ENCODE measurements around the gene STK32C.

STK32C gene

GRCh38 chr10:132277311-132277741 is 30.4 kb downstream of the STK32C start:
- TF ChIP-seq, protein P1, sequence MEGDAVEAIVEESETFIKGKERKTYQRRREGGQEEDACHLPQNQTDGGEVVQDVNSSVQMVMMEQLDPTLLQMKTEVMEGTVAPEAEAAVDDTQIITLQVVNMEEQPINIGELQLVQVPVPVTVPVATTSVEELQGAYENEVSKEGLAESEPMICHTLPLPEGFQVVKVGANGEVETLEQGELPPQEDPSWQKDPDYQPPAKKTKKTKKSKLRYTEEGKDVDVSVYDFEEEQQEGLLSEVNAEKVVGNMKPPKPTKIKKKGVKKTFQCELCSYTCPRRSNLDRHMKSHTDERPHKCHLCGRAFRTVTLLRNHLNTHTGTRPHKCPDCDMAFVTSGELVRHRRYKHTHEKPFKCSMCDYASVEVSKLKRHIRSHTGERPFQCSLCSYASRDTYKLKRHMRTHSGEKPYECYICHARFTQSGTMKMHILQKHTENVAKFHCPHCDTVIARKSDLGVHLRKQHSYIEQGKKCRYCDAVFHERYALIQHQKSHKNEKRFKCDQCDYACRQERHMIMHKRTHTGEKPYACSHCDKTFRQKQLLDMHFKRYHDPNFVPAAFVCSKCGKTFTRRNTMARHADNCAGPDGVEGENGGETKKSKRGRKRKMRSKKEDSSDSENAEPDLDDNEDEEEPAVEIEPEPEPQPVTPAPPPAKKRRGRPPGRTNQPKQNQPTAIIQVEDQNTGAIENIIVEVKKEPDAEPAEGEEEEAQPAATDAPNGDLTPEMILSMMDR (conservative IDR thresholded peaks at IDR 0.05; ENCODE audit: low read depth, low read length) = no peak
- DNase-seq (ENCODE audit: low read depth) = no peak
- no peak overlapping the region for H3K4me3 ChIP-seq (ENCODE audit: low read length)

DNA sequence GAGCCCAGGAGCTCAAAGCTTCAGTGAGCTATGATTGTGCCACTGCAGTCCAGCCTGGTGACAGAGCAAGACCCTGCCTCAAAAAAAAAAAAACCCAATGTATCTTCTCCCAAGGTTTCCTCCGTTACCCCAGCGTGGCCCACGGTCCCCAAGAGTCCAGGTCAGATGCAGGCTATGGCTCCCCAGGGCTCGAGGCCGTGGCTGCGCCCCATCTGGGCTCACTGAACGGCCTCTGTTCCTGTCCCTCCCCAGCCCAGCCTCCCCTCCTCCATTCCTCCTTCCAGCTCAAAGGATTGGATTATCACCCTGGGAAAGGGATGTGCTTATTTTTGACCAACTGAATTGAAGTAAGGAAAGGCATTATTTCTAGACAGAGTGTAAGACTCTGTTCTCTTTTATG is 31.0 kb downstream of the STK32C start:
- DNase-seq (ENCODE audit: low read depth) = no peak
- TF ChIP-seq, protein P1 (conservative IDR thresholded peaks at IDR 0.05; ENCODE audit: low read depth, low read length) = no peak
- no peak overlapping the region for H3K4me3 ChIP-seq (ENCODE audit: low read length)

- TF ChIP-seq, protein P1 (conservative IDR thresholded peaks at IDR 0.05; ENCODE audit: low read depth, low read length) = no peak
- DNase-seq (ENCODE audit: low read depth) = no peak
- no peak overlapping the region for H3K4me3 ChIP-seq (ENCODE audit: low read length)
Measured at GRCh38 chr10:132276179-132276675, 31.5 kb downstream of the STK32C start.

GRCh38 chr10:132275426-132276178 is 32.1 kb downstream of the STK32C start:
- TF ChIP-seq, protein P1 (conservative IDR thresholded peaks at IDR 0.05; ENCODE audit: low read depth, low read length) = no peak
- DNase-seq (ENCODE audit: low read depth) = no peak
- no peak overlapping the region for H3K4me3 ChIP-seq (ENCODE audit: low read length)

DNA sequence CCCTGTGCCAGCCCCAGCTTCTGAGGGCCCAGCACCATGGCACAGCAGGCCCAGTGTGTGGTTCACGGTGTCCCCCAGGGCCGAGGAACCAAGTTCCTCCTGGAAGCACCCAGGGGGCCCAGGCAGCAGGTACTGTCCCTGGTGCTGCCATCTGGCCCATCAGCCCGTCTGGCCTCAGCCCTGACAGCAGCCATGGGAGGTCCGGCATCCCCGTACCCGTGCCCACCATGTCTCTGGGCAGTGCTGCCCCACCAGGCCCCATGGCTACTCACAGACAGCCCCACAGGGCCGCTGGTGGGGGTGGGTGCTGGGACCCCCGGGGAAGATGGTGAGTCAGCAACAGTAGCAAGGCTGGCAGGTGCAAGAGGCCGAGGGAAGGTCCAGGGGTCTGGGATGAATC is 32.8 kb downstream of the STK32C start:
- DNase-seq (ENCODE audit: low read depth) = no peak
- no peak overlapping the region for H3K4me3 ChIP-seq (ENCODE audit: low read length)
- TF ChIP-seq, protein P1 (conservative IDR thresholded peaks at IDR 0.05; ENCODE audit: low read depth, low read length) = no peak

GRCh38 chr10:132274581-132274980 is 33.2 kb downstream of the STK32C start:
- H3K4me3 ChIP-seq (ENCODE audit: low read length) = no peak overlapping the region
- no peak for DNase-seq (ENCODE audit: low read depth)
- TF ChIP-seq, protein P1 (conservative IDR thresholded peaks at IDR 0.05; ENCODE audit: low read depth, low read length) = no peak

DNA sequence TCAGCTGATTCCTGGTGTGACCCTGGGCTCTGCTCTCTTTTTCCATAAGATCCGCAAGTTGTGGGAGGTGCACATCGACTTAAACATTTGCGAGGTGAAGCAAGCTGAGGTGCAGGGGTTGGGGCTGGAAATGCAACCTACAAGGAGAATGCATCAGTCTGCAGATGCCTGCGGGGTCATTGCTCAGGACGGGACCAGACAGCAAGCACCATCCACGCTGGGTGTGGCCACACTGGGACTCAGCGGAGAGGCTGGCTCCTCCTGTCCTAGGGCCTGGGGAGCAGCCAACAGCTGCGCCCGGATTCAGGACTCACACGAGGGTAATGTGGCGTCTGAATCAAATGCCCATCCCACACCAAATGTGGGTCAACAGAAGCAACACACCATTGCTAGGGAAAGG is 33.8 kb downstream of the STK32C start:
- no peak overlapping the region for H3K4me3 ChIP-seq (ENCODE audit: low read length)
- TF ChIP-seq, protein P1 (conservative IDR thresholded peaks at IDR 0.05; ENCODE audit: low read depth, low read length) = no peak
- DNase-seq (ENCODE audit: low read depth) = no peak

Measured in retinal pigment epithelial cell (primary cell).